Measurements from ENCODE around the gene ZNF609.
A peak's percentile ranks its signal among the peaks of the same experiment; 100 is the strongest.

ZNF609 gene

DNA sequence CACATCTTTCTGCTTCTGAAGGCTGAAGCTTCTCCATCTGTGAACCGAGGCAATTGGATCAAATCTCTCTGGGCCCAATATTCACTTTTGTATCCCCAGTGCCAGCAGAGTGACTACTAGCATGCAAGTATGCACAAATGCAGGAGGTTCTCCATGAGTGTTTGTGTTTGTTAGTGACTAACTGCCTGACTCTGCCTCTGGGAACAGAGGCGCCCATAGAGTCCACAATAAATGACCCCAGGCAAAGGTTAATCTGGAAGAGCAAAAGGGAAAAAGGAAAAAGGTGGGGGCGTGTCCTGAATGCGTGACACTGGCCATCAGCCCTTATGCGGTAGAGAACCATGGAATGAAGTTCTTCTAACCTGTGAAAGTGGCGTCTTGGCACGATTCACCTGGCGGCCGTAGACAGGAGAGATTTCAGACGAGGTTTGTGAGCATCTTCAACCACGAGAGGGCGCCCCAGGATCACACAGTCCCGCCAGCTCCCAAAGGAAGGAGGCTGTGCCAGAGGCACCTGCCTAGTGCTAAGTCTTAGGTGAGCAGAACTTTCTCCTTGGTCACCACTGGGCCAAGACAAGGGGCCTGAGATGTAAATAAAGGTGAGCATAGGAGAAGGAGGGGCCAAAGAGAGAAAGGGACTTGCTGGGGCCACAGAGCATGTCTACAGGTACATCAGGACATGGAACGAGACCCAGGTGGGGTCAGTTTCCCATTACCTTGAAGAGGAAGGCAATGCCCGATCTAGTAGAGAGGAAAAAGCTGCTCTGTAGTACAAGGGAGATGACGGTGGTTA, 270.8 kb downstream of the ZNF609 start:
- in situ Hi-C loops (cut with HindIII; ENCODE audit: low sequenced_read_pairs), result no loop called here
- H3K4me3 ChIP-seq (ENCODE audit: low read depth, low read length), result no peak overlapping the region
- TF ChIP-seq, protein P1, sequence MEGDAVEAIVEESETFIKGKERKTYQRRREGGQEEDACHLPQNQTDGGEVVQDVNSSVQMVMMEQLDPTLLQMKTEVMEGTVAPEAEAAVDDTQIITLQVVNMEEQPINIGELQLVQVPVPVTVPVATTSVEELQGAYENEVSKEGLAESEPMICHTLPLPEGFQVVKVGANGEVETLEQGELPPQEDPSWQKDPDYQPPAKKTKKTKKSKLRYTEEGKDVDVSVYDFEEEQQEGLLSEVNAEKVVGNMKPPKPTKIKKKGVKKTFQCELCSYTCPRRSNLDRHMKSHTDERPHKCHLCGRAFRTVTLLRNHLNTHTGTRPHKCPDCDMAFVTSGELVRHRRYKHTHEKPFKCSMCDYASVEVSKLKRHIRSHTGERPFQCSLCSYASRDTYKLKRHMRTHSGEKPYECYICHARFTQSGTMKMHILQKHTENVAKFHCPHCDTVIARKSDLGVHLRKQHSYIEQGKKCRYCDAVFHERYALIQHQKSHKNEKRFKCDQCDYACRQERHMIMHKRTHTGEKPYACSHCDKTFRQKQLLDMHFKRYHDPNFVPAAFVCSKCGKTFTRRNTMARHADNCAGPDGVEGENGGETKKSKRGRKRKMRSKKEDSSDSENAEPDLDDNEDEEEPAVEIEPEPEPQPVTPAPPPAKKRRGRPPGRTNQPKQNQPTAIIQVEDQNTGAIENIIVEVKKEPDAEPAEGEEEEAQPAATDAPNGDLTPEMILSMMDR (IDR thresholded peaks at IDR 0.05; ENCODE audit: low read depth, low read length), result peak; percentile 88
- DNase-seq (ENCODE audit: low read depth, low spot score), result peak; percentile 67

DNA sequence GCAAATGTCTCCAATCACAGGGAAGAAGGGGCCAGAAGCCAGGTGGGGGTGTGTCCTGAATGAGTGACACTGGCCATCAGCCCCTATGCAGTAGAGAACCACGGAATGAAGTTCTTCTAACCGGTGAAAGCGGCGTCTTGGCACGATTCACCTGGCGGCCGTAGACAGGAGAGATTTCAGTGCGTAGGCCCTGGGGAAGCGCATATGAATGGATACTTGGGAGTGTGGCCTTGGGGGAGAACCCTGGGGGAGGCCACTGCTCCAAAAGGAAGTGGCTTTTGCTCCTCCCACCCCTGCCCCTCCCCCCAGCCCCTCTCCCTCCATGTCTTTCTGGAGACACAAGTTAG, 271.4 kb downstream of the ZNF609 start:
- TF ChIP-seq, protein P1 (IDR thresholded peaks at IDR 0.05; ENCODE audit: low read depth, low read length), result no peak
- no peak for DNase-seq (ENCODE audit: low read depth, low spot score)
- in situ Hi-C loops (cut with HindIII; ENCODE audit: low sequenced_read_pairs), result no loop called here
- H3K4me3 ChIP-seq (ENCODE audit: low read depth, low read length), result no peak overlapping the region

DNA sequence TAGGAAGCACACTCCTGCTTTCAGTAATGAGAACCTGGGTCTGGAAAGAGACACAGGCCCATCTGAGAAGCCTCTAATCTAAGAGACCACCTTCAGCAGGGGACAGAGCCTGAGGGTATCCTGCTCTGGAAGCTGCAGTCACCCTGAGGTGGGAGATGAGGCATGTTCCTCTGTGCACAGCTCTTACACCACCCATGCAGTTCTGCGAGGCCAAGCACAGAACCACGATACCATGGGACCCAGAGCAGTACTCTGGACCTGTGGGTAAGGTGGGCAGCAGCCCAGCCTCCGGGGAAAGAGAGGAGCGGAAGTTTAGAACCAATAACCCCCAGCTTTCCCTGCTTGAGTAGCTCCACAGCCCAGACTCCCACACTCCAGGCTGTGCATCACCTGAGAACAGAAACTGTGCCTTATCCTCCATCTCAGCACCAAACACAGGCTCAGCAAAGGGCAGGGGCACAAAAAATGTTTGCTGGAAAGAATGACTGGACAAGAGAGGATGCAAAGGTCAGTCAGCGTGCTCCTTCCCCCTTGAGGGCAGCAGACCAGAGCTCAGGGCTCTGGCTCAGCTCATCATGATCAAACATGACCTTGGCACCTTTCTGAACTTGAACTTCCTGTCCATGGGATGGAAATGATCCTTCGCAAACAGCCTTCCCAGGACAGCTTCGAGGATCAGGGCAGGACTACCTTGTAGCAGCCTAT, 271.9 kb downstream of the ZNF609 start:
- TF ChIP-seq, protein P1 (IDR thresholded peaks at IDR 0.05; ENCODE audit: low read depth, low read length), result no peak
- in situ Hi-C loops (cut with HindIII; ENCODE audit: low sequenced_read_pairs), result no loop called here
- DNase-seq (ENCODE audit: low read depth, low spot score), result no peak
- no peak overlapping the region for H3K4me3 ChIP-seq (ENCODE audit: low read depth, low read length)

Data from astrocyte of the spinal cord (primary cell).